ENCODE results near the gene RANBP3. TPM values are rescaled to one million over a fixed set of nuclear protein-coding genes. Genes with fewer than 3 reads are reported as not detected.

RANBP3 gene
- total and polyA plus RNA-seq, 7 donors = 27.0 to 86.4 (median 63.1) TPM

GRCh38 chr19:5957170-5957569, 20.8 kb downstream of the RANBP3 start:
- intact Hi-C loops (cut with DNase I) = no loop called here
- Histone ChIP-seq H3K9me3 (no peaks in the 10 kb centered on the region), H3K36me3 (no peaks in the 10 kb centered on the region), H3K27me3 (no peaks in the 10 kb centered on the region), H3K4me3 (no peak overlapping the region), H3K4me1 (peaks cover 0 to 99% (median 81%) of the 10 kb centered on the region in 4 donors), H3K27ac (peak overlapping the region; percentile 52 to 92 (median 88))
- no peak for DNase-seq
- 20 to 66% methylated on average over 10 of the region's 10 CpGs for WGBS, 2 donors
- TF ChIP-seq EP300 (IDR thresholded peaks at IDR 0.05) = no peak
- no peak for TF ChIP-seq POLR2AphosphoS5 (IDR thresholded peaks at IDR 0.05)
- no peak for TF ChIP-seq POLR2A (IDR thresholded peaks at IDR 0.05)
- TF ChIP-seq CTCF (IDR thresholded peaks at IDR 0.05) = no peak

GRCh38 chr19:5956728-5957127, 21.2 kb downstream of the RANBP3 start:
- no peaks in the 10 kb centered on the region for H3K36me3 ChIP-seq
- peak overlapping the region; percentile 82 to 92 (median 88) for H3K27ac ChIP-seq
- no peaks in the 10 kb centered on the region for H3K9me3 ChIP-seq
- H3K4me3 ChIP-seq = no peak overlapping the region
- H3K4me1 ChIP-seq = peaks cover 0 to 99% (median 81%) of the 10 kb centered on the region in 4 donors
- 95 to 96% methylated on average over 12 of the region's 12 CpGs for WGBS, 2 donors
- intact Hi-C loops (cut with DNase I) = no loop called here
- DNase-seq = no peak
- TF ChIP-seq POLR2A (IDR thresholded peaks at IDR 0.05) (no peak), POLR2AphosphoS5 (IDR thresholded peaks at IDR 0.05) (no peak), CTCF (IDR thresholded peaks at IDR 0.05) (no peak), EP300 (IDR thresholded peaks at IDR 0.05) (no peak)
- H3K27me3 ChIP-seq = no peaks in the 10 kb centered on the region

GRCh38 chr19:5956323-5956722, 21.6 kb downstream of the RANBP3 start:
- Histone ChIP-seq H3K4me1 (peaks cover 0 to 99% (median 81%) of the 10 kb centered on the region in 4 donors), H3K27ac (peak overlapping the region; percentile 82 to 92 (median 88)), H3K36me3 (no peaks in the 10 kb centered on the region), H3K4me3 (no peak overlapping the region), H3K9me3 (no peaks in the 10 kb centered on the region), H3K27me3 (no peaks in the 10 kb centered on the region)
- WGBS, 2 donors = 77 to 84% methylated on average over 3 of the region's 3 CpGs
- TF ChIP-seq POLR2AphosphoS5 (IDR thresholded peaks at IDR 0.05) (no peak), CTCF (IDR thresholded peaks at IDR 0.05) (no peak), POLR2A (IDR thresholded peaks at IDR 0.05) (no peak), EP300 (IDR thresholded peaks at IDR 0.05) (no peak)
- intact Hi-C loops (cut with DNase I) = no loop called here
- DNase-seq = no peak

GRCh38 chr19:5955636-5955935, 22.4 kb downstream of the RANBP3 start:
- no peaks in the 10 kb centered on the region for H3K27me3 ChIP-seq
- H3K36me3 ChIP-seq = no peaks in the 10 kb centered on the region
- peaks cover 0 to 99% (median 81%) of the 10 kb centered on the region in 4 donors for H3K4me1 ChIP-seq
- no peak overlapping the region for H3K4me3 ChIP-seq
- H3K9me3 ChIP-seq = no peaks in the 10 kb centered on the region
- peak overlapping the region; percentile 82 to 92 (median 88) for H3K27ac ChIP-seq
- DNase-seq = no peak
- TF ChIP-seq EP300 (IDR thresholded peaks at IDR 0.05) (no peak), CTCF (IDR thresholded peaks at IDR 0.05) (no peak), POLR2AphosphoS5 (IDR thresholded peaks at IDR 0.05) (no peak), POLR2A (IDR thresholded peaks at IDR 0.05) (no peak)
- intact Hi-C loops (cut with DNase I) = no loop called here
- WGBS, 2 donors = 82 to 87% methylated on average over 3 of the region's 3 CpGs

GRCh38 chr19:5954293-5954692, 23.6 kb downstream of the RANBP3 start:
- no peak for DNase-seq
- Histone ChIP-seq H3K9me3 (no peaks in the 10 kb centered on the region), H3K36me3 (no peaks in the 10 kb centered on the region), H3K4me1 (peaks cover 0 to 99% (median 81%) of the 10 kb centered on the region in 4 donors), H3K4me3 (peak overlapping the region in 1 of 4 donors; percentile 11), H3K27me3 (no peaks in the 10 kb centered on the region), H3K27ac (peak overlapping the region; percentile 82 to 92 (median 88))
- intact Hi-C loops (cut with DNase I) = no loop called here
- 22 to 51% methylated on average over 6 of the region's 6 CpGs for WGBS, 2 donors
- TF ChIP-seq POLR2A (IDR thresholded peaks at IDR 0.05) (no peak), CTCF (IDR thresholded peaks at IDR 0.05) (no peak)
